ENCODE data around the gene RAB33A. TPM values are rescaled to one million over a fixed set of nuclear protein-coding genes. Genes with fewer than 3 reads are reported as not detected.

Gene RAB33A
- total RNA-seq, 1 donor from 2014 or later: 0.32 TPM

DNA sequence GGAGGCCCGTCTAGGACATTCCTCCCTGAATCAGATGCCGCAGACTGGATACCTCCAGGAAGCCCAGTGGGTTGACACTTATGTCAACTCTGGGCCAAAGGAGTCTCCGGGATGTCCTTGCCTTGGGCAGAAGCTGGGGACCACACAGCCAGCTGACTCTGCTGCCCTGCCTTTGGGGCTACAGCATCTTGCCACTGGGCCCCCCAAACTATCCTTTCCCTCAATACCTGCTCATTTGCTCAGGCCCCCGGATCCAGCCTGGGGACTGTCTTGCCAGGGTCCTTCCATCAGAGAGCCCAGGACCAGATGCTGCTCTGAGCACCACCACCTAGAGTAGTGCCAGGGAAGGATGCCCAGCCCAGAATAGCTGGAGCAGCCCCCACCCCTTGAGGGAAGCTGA lies 19.0 kb downstream of the RAB33A start:
- Histone ChIP-seq H3K27me3 (no peaks in the 10 kb centered on the region), H3K9me3 (no peaks in the 10 kb centered on the region), H3K36me3 (no peaks in the 10 kb centered on the region), H3K4me1 (no peaks in the 10 kb centered on the region), H3K4me3 (no peak overlapping the region), H3K27ac (no peak overlapping the region)
- intact Hi-C loops (cut with DNase I): no loop called here
- DNase-seq (ENCODE audit: low spot score in 2 of 2): no peak
- TF ChIP-seq, protein P1, sequence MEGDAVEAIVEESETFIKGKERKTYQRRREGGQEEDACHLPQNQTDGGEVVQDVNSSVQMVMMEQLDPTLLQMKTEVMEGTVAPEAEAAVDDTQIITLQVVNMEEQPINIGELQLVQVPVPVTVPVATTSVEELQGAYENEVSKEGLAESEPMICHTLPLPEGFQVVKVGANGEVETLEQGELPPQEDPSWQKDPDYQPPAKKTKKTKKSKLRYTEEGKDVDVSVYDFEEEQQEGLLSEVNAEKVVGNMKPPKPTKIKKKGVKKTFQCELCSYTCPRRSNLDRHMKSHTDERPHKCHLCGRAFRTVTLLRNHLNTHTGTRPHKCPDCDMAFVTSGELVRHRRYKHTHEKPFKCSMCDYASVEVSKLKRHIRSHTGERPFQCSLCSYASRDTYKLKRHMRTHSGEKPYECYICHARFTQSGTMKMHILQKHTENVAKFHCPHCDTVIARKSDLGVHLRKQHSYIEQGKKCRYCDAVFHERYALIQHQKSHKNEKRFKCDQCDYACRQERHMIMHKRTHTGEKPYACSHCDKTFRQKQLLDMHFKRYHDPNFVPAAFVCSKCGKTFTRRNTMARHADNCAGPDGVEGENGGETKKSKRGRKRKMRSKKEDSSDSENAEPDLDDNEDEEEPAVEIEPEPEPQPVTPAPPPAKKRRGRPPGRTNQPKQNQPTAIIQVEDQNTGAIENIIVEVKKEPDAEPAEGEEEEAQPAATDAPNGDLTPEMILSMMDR (IDR thresholded peaks at IDR 0.05): no peak

DNA sequence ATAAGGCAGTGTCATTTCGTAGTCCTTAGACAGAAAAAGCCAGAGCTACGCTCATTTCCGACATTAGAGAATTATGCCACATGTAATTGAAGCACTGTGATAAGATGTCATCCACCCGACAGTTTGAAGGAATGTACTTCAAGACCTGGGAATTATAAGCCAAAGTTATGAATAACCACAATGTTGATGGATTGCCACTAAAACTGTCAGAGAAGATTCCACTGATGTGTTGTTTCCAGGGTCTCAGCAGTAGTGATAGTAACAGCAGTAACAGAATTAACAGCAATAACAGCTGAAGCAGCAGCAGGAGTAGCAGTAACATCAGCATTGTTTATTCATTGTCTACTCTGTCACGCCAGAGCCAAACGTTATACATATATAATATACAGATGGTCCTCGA lies 24.7 kb downstream of the RAB33A start:
- intact Hi-C loops (cut with DNase I): no loop called here
- no peaks in the 10 kb centered on the region for H3K27me3 ChIP-seq
- H3K9me3 ChIP-seq: no peaks in the 10 kb centered on the region
- DNase-seq (ENCODE audit: low spot score in 2 of 2): no peak
- H3K4me3 ChIP-seq: no peak overlapping the region
- TF ChIP-seq, protein P1 (IDR thresholded peaks at IDR 0.05): no peak
- no peak overlapping the region for H3K27ac ChIP-seq
- no peaks in the 10 kb centered on the region for H3K4me1 ChIP-seq
- H3K36me3 ChIP-seq: no peaks in the 10 kb centered on the region

DNA sequence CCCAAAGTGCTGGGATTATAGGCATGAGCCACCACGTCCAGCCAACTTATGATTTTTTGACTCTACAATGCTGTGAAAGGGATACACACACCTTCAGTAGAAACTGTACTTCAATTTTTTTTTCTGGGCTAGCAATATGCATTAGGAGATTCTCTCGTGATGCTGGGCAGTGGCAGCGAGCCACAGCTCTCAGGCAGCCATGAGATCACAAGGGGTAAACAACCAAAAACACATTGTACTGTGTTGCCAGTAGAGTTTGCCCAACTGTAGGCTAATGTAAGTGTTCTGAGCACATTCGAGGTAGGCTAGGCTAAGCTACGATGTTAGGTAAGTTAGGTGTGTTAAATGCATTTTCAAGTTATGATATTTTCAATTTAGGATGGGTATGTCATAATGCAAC lies 25.7 kb downstream of the RAB33A start:
- no peaks in the 10 kb centered on the region for H3K9me3 ChIP-seq

DNA sequence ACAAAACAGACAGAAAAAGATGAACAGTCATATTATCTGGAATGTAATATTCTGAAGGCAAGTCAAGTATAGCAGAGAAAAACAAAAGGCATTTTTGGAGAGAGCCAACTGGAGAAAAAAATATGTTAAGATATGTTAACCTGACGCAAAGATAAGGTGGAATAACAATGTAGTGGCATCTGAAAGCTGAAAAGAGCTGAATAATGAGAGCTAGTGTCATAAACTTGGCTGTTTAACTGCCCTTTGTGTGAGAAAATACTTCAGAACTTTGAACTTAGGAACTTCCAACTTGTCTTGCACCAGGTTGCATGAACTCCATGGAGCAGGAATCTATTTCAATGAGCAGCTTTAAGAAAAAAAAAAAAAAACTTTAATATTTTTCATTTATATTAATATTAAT lies 32.9 kb downstream of the RAB33A start:
- TF ChIP-seq, protein P1 (IDR thresholded peaks at IDR 0.05): no peak
- intact Hi-C loops (cut with DNase I): no loop called here
- no peak overlapping the region for H3K4me3 ChIP-seq
- H3K27me3 ChIP-seq: no peaks in the 10 kb centered on the region
- no peak for DNase-seq (ENCODE audit: low spot score in 2 of 2)
- no peaks in the 10 kb centered on the region for H3K4me1 ChIP-seq
- H3K36me3 ChIP-seq: no peaks in the 10 kb centered on the region
- H3K27ac ChIP-seq: no peak overlapping the region
- H3K9me3 ChIP-seq: no peaks in the 10 kb centered on the region

More for the DNA sequence above, 25.7 kb downstream of the RAB33A start:
- Histone ChIP-seq H3K36me3 (no peaks in the 10 kb centered on the region), H3K27me3 (no peaks in the 10 kb centered on the region), H3K4me1 (no peaks in the 10 kb centered on the region), H3K27ac (no peak overlapping the region), H3K4me3 (no peak overlapping the region)
- no peak for DNase-seq (ENCODE audit: low spot score in 2 of 2)
- TF ChIP-seq, protein P1 (IDR thresholded peaks at IDR 0.05): no peak
- intact Hi-C loops (cut with DNase I): no loop called here

DNA sequence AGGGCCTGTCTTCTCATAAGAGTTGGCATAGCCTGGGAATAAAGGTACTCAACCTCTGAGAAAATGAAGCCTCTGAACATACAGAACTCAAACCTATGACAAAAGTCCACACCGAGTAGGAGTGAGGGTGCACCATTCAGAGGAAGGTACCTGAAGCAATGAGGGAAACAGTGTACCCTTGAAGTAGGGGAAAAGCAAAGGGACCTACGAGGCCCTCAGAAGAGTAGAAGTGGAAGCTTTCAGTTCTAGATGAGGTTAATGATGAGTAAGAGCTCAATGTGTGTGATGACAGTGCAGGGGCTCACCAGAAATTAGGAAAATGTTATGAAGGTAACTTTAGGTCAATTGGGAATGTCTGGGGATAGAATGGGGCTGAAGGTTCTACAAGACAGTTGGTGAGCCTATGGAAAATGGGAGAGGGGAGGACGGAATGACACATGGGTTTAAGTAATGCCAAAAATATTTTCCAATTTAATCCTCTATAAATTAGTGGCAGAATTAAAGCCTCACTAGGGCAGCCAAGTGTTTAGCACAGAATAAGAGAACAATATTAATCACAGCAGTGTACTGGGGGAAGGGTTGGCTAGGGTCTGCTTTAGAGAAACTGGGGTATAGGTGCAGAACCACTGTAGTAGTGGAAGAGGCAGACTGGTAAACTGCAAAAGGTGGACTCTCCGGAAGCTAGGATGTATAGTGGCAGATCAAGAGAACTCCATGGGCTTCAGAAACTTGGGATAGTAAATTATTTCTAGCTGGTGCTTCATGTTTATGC lies 39.8 kb downstream of the RAB33A start:
- DNase-seq (ENCODE audit: low spot score in 2 of 2): no peak
- H3K27me3 ChIP-seq: no peaks in the 10 kb centered on the region
- H3K27ac ChIP-seq: no peak overlapping the region
- peaks cover 2 to 9% of the 10 kb centered on the region in 2 donors for H3K36me3 ChIP-seq
- no peaks in the 10 kb centered on the region for H3K9me3 ChIP-seq
- intact Hi-C loops (cut with DNase I): no loop called here
- TF ChIP-seq, protein P1 (IDR thresholded peaks at IDR 0.05): no peak
- H3K4me3 ChIP-seq: no peak overlapping the region
- no peaks in the 10 kb centered on the region for H3K4me1 ChIP-seq
